OCI-LY1 (cell line): Measurements from ENCODE around the gene PPCDC.

Experiments used
- CTCF ChIP-seq: fragments of 200-600 bp; sonication (generic), shearing (Covaris generic); IDR thresholded peaks from 2 replicates; pipeline ENCODE4 v1.5.1; 2017; ENCODE audit warnings: mild to moderate bottlenecking, antibody characterized with exemption, low read length, moderate library complexity, mixed read lengths
- EZH2 ChIP-seq: fragments of 200-600 bp; sonication (generic), shearing (Covaris generic); IDR thresholded peaks from 2 replicates; pipeline ENCODE4 v1.8.0; 2017; ENCODE audit warnings: borderline replicate concordance, mixed run types, mild to moderate bottlenecking, antibody characterized with exemption, low read length, moderate library complexity, mixed read lengths

- no peak for TF ChIP-seq CTCF
- TF ChIP-seq EZH2, result no peak
These were observed 39.3 kb downstream of the PPCDC start for GRCh38 chr15:75062706-75063105.
